Thoracic aorta (tissue), 2 donors: ENCODE results near the gene LRRC27. TPM values are rescaled to one million over a fixed set of nuclear protein-coding genes. Genes with fewer than 3 reads are reported as not detected.

Source experiments
- ATAC-seq: fragments of 150-250 bp; one replicate; pipeline ENCODE4 v1.8.0; 2017; ENCODE audit warnings: low read depth; ENCODE audit not compliant: insufficient number of reproducible peaks, low FRiP score
- DNase-seq: peaks from one replicate; pipeline ENCODE4 v3.0.0-alpha.2; 2020; ENCODE audit warnings: low spot score
- H3K27ac ChIP-seq, 2 donors: fragments of 200-600 bp; sonication (generic); 1 replicate in 1 of 2; 2 replicates in 1 of 2; pipeline ENCODE4 v1.5.1; 2016; ENCODE audit warnings: mild to moderate bottlenecking in 2 of 2, moderate library complexity in 2 of 2
- H3K27me3 ChIP-seq: fragments of 200-600 bp; sonication (generic); replicated peaks from 2 replicates; pipeline ENCODE4 v1.6.0; 2016; ENCODE audit warnings: mild to moderate bottlenecking; ENCODE audit not compliant: insufficient read depth
- H3K36me3 ChIP-seq: fragments of 200-600 bp; sonication (generic); one replicate; pipeline ENCODE4 v1.5.1; 2016
- H3K4me1 ChIP-seq, 2 donors: fragments of 200-600 bp; sonication (generic); 1 replicate in 1 of 2; 2 replicates in 1 of 2; pipeline versions ENCODE4 v1.5.1 to v1.6.0; 2016; ENCODE audit warnings: low read depth in 2 of 2, mild to moderate bottlenecking in 1 of 2; ENCODE audit not compliant: control insufficient read depth in 1 of 2
- H3K4me3 ChIP-seq: fragments of 200-600 bp; sonication (generic); 2 replicates; pipeline ENCODE4 v1.5.1; 2016; ENCODE audit warnings: mild to moderate bottlenecking
- H3K9me3 ChIP-seq: fragments of 200-600 bp; sonication (generic); 2 replicates; pipeline ENCODE4 v1.5.1; 2016
- CTCF ChIP-seq: fragments of 200-600 bp; sonication (generic); IDR thresholded peaks from one replicate; pipeline ENCODE4 v1.5.1; 2019; ENCODE audit warnings: antibody characterized with exemption
- total RNA-seq, 2 donors: library from RNA; depleted of rRNA; stranded (reverse); fragments of >200 nt; gene quantifications; one replicate each; pipeline versions ENCODE4 v1.1.0 to v1.2.3, GENCODE V29; 2016

LRRC27 gene
- total RNA-seq, 2 donors from 2014 or later = 3.2 to 8.9 TPM

DNA sequence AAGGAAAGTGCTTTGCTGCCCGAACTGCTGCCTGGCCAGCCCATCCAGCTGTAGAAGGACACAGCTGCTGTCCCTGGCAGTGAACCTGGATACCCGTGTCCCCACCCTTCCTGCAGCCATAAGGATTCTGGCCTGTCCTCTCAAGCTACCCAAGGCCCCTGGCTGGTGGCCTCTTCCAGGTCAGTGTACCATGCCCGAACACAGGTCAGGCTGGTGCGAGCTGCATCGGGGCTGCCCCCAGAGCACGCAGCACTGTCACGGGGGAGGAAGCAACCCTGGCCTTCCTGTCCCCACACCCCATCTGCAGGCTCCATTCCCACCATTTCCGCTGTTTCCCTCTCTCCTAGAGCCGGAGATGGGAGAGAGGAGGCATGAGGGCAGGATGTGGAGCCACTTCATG is 34.5 kb downstream of the LRRC27 start:
- H3K27me3 ChIP-seq = no peaks in the 10 kb centered on the region
- ATAC-seq = no peak
- H3K4me3 ChIP-seq = no peak overlapping the region
- peaks cover 6% of the 10 kb centered on the region for H3K36me3 ChIP-seq
- no peak overlapping the region for H3K27ac ChIP-seq
- TF ChIP-seq CTCF = no peak
- H3K4me1 ChIP-seq = no peaks in the 10 kb centered on the region
- H3K9me3 ChIP-seq = no peaks in the 10 kb centered on the region
- no peak for DNase-seq

- H3K36me3 ChIP-seq = peaks cover 6% of the 10 kb centered on the region
- H3K9me3 ChIP-seq = no peaks in the 10 kb centered on the region
- no peak for DNase-seq
- no peak for ATAC-seq
- no peaks in the 10 kb centered on the region for H3K4me1 ChIP-seq
- no peaks in the 10 kb centered on the region for H3K27me3 ChIP-seq
- no peak for TF ChIP-seq CTCF
- H3K27ac ChIP-seq = no peak overlapping the region
- no peak overlapping the region for H3K4me3 ChIP-seq
Measured at GRCh38 chr10:132368391-132368790, 36.4 kb downstream of the LRRC27 start.

GRCh38 chr10:132368881-132369635 is 37.1 kb downstream of the LRRC27 start:
- no peak for ATAC-seq
- DNase-seq = no peak
- H3K9me3 ChIP-seq = no peaks in the 10 kb centered on the region
- no peaks in the 10 kb centered on the region for H3K27me3 ChIP-seq
- no peak for TF ChIP-seq CTCF
- no peak overlapping the region for H3K27ac ChIP-seq
- H3K4me3 ChIP-seq = no peak overlapping the region
- peaks cover 6% of the 10 kb centered on the region for H3K36me3 ChIP-seq
- no peaks in the 10 kb centered on the region for H3K4me1 ChIP-seq

DNA sequence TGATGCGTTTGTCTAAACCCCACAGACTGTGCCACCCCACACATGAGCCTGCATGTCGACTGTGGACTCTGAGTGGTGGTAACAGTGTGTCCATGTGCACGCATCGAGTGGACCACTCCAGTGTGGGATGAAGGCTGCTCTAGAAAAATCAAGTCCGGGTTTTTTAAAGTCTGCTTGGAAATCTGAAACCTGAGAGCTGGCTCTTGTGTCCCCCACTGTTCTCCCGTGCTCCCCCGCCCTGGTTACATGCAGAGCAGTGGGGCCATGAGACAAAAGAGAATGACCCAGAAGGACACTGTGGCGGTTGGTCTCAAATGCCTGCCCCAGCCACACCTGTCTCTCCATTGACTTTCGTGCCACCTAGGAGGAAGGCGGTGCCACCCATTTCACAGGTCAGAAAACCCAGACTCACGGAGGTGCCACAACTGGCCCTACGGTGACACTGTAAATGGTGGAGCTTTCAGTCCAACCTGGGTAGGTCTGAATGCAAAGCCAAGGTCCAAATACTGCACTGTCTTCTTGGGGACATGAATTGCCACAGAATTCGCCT is 37.7 kb downstream of the LRRC27 start:
- Histone ChIP-seq H3K4me1 (no peaks in the 10 kb centered on the region), H3K36me3 (peaks cover 6% of the 10 kb centered on the region), H3K27me3 (no peaks in the 10 kb centered on the region), H3K9me3 (no peaks in the 10 kb centered on the region), H3K27ac (no peak overlapping the region), H3K4me3 (no peak overlapping the region)
- no peak for TF ChIP-seq CTCF
- no peak for DNase-seq
- no peak for ATAC-seq

DNA sequence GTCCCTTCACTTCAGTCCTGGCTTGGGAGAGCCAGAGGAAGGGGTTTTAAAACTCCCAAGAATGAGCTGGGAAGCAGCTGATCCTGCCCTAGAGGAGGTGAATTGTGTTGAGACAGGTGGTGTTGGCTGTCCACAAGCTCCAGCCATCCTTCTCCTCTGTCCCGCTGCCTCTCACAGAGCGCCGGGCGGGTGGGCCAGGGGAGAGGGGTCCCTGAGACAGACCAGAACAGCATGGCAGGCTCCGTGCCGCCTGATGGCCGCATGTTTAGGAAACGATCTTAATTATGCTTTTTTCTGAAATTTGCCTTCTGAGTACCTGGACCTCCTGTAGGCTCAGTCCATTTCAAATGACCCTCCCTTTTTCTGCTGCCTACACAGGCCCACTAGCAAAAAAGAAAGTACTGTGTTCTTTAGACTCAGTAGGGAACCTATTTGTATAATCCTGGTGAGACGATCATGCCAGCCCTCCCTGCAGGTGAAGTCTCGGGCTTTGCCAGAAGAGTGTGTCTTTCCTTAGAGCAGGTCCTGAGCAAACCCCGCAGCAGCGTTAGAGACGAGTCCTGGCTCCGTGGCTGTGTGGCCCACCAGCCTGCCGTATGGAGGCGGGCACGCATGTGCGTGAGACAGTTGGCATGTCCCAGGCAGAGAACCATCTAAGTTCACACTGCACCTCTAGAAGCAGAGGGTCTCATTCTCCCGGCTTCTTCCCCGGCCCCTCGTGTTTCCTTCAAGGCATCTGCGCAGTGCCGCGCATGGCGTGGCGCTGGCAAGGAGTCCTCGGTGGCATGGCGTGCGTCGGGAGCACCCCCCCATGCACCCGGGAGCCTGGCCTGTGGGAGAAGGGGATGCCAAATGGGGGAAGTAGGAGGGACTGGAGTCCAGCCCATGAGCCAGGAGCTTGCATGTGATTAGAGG is 38.7 kb downstream of the LRRC27 start:
- DNase-seq = no peak
- no peak for TF ChIP-seq CTCF

More for the DNA sequence above, 38.7 kb downstream of the LRRC27 start:
- Histone ChIP-seq H3K4me3 (no peak overlapping the region), H3K4me1 (no peaks in the 10 kb centered on the region), H3K27me3 (no peaks in the 10 kb centered on the region), H3K36me3 (peaks cover 3% of the 10 kb centered on the region), H3K9me3 (no peaks in the 10 kb centered on the region), H3K27ac (no peak overlapping the region)
- no peak for ATAC-seq
